SK-N-SH treated with all-trans-retinoic acid at 6 μM for 48 hours (cell line): ENCODE data around the gene CFAP68.

Experiments
- ATAC-seq: fragments of 200-7000 bp; cut with Tn5 transposase; 3 replicates; pipeline ENCODE4 v1.9.1; 2020; ENCODE audit warnings: mild to moderate bottlenecking, moderate library complexity
- ARNTL ChIP-seq: fragments of 450-650 bp; formaldehyde crosslinking; IDR thresholded peaks from 2 replicates; pipeline ENCODE4 v1.5.0; 2020; ENCODE audit warnings: low read depth, mild to moderate bottlenecking, moderate library complexity, borderline replicate concordance
- BACH2 ChIP-seq: fragments of 250-450 bp; sonication (Bioruptor Pico); IDR thresholded peaks from 2 replicates; pipeline ENCODE4 v1.9.0; 2021; ENCODE audit warnings: mild to moderate bottlenecking, borderline replicate concordance
- CREB5 ChIP-seq: fragments of 250-450 bp; sonication (Bioruptor Pico); IDR thresholded peaks from 2 replicates; pipeline ENCODE4 v1.5.1; 2020; ENCODE audit warnings: low read depth, mild to moderate bottlenecking, moderate library complexity
- CSRNP3 ChIP-seq: fragments of 250-450 bp; sonication (Bioruptor Pico); IDR thresholded peaks from 2 replicates; pipeline ENCODE4 v1.5.1; 2021; ENCODE audit warnings: mild to moderate bottlenecking, moderate library complexity
- ESRRG ChIP-seq: fragments of 250-450 bp; sonication (Bioruptor Pico); IDR thresholded peaks from 2 replicates; pipeline ENCODE4 v1.6.1; 2021; ENCODE audit warnings: mild to moderate bottlenecking
- GLIS3 ChIP-seq: fragments of 250-450 bp; sonication (Bioruptor Pico); IDR thresholded peaks from 2 replicates; pipeline ENCODE4 v1.5.0; 2020; ENCODE audit warnings: mild to moderate bottlenecking, moderate library complexity
- ISL1 ChIP-seq: fragments of 250-450 bp; sonication (Bioruptor Pico); IDR thresholded peaks from 2 replicates; pipeline ENCODE4 v2.1.2; 2022; ENCODE audit warnings: mild to moderate bottlenecking, moderate library complexity
- OSR1 ChIP-seq: fragments of 250-450 bp; sonication (Bioruptor Pico); IDR thresholded peaks from 2 replicates; pipeline ENCODE4 v1.8.0; 2022; ENCODE audit warnings: moderate library complexity, mild to moderate bottlenecking, inconsistent platforms
- PATZ1 ChIP-seq: fragments of 250-450 bp; sonication (Bioruptor Pico); IDR thresholded peaks from 2 replicates; pipeline ENCODE4 v1.8.0; 2020; ENCODE audit warnings: mild to moderate bottlenecking, moderate library complexity, borderline replicate concordance
- POU6F1 ChIP-seq: fragments of 250-450 bp; sonication (Bioruptor Pico); IDR thresholded peaks from 2 replicates; pipeline ENCODE4 v1.8.0; 2021; ENCODE audit warnings: low read depth, mild to moderate bottlenecking, moderate library complexity, borderline replicate concordance
- PPARA ChIP-seq: fragments of 250-450 bp; sonication (Bioruptor Pico); IDR thresholded peaks from 2 replicates; pipeline ENCODE4 v1.5.0; 2020; ENCODE audit warnings: mild to moderate bottlenecking, borderline replicate concordance
- RARB ChIP-seq: fragments of 250-450 bp; sonication (Bioruptor Pico); IDR thresholded peaks from 2 replicates; pipeline ENCODE4 v1.8.0; 2021; ENCODE audit warnings: mild to moderate bottlenecking, moderate library complexity
- TCF4 ChIP-seq: fragments of 250-450 bp; sonication (Bioruptor Pico); IDR thresholded peaks from 2 replicates; pipeline ENCODE4 v1.8.0; 2021; ENCODE audit warnings: mild to moderate bottlenecking, moderate library complexity, borderline replicate concordance
- TOX ChIP-seq: fragments of 250-450 bp; sonication (Bioruptor Pico); IDR thresholded peaks from 2 replicates; pipeline ENCODE4 v1.8.0; 2021; ENCODE audit warnings: mild to moderate bottlenecking, moderate library complexity, borderline replicate concordance
- TSHZ2 ChIP-seq: fragments of 250-450 bp; sonication (Bioruptor Pico); IDR thresholded peaks from 2 replicates; pipeline ENCODE4 v1.5.0; 2020; ENCODE audit warnings: mild to moderate bottlenecking, moderate library complexity
- ZC3H10 ChIP-seq: fragments of 250-450 bp; sonication (Bioruptor Pico); IDR thresholded peaks from 2 replicates; pipeline ENCODE4 v1.5.1; 2021; ENCODE audit warnings: mild to moderate bottlenecking, moderate library complexity
- ZFP3 ChIP-seq: fragments of 250-450 bp; sonication (Bioruptor Pico); IDR thresholded peaks from 2 replicates; pipeline ENCODE4 v1.5.0; 2020; ENCODE audit warnings: mild to moderate bottlenecking, moderate library complexity
- ZFP30 ChIP-seq: fragments of 450-650 bp; formaldehyde crosslinking; IDR thresholded peaks from 2 replicates; pipeline ENCODE4 v1.5.0; 2022; ENCODE audit warnings: mild to moderate bottlenecking, moderate library complexity
- ZNF565 ChIP-seq: fragments of 450-650 bp; formaldehyde crosslinking; conservative IDR thresholded peaks from 2 replicates; pipeline ENCODE4 v1.5.0; 2020; ENCODE audit warnings: low read depth, mild to moderate bottlenecking, moderate library complexity

Gene CFAP68

GRCh38 chr11:111846636-111847035, 32.7 kb upstream of the CFAP68 start:
- peak; percentile 83 for ATAC-seq
- TF ChIP-seq ZFP30 (CRISPR knock-in tag): no peak
- TF ChIP-seq, all 23 proteins: peak for 0

GRCh38 chr11:111849631-111850030, 29.7 kb upstream of the CFAP68 start:
- no peak for TF ChIP-seq CREB5
- TF ChIP-seq ZFP30 (CRISPR knock-in tag): no peak
- TF ChIP-seq GLIS3 (CRISPR knock-in tag): no peak
- TF ChIP-seq PPARA (CRISPR knock-in tag): no peak
- no peak for TF ChIP-seq CSRNP3 (CRISPR knock-in tag)
- TF ChIP-seq ZFP3: no peak
- ATAC-seq: no peak

GRCh38 chr11:111851067-111851466, 28.3 kb upstream of the CFAP68 start:
- TF ChIP-seq TCF4 (CRISPR knock-in tag) (no peak), ESRRG (no peak), PPARA (CRISPR knock-in tag) (no peak), PATZ1 (CRISPR knock-in tag) (no peak), ZC3H10 (CRISPR knock-in tag) (no peak), CREB5 (no peak), CSRNP3 (CRISPR knock-in tag) (no peak), GLIS3 (CRISPR knock-in tag) (no peak), ZFP30 (CRISPR knock-in tag) (no peak), TOX (CRISPR knock-in tag) (no peak)
- no peak for ATAC-seq

- TF ChIP-seq RARB (CRISPR knock-in tag) (no peak), GLIS3 (CRISPR knock-in tag) (no peak), ESRRG (no peak), ZC3H10 (CRISPR knock-in tag) (no peak)
- ATAC-seq: peak; percentile 65
Observed at GRCh38 chr11:111851636-111852035, 27.7 kb upstream of the CFAP68 start.

- ATAC-seq: no peak
- TF ChIP-seq TSHZ2 (no peak), ESRRG (no peak), PATZ1 (CRISPR knock-in tag) (no peak), ISL1 (CRISPR knock-in tag) (no peak), ARNTL (CRISPR knock-in tag) (no peak), ZNF565 (CRISPR knock-in tag) (no peak), OSR1 (no peak), ZFP3 (no peak), POU6F1 (CRISPR knock-in tag) (no peak), ZFP30 (CRISPR knock-in tag) (no peak), BACH2 (CRISPR knock-in tag) (no peak), TCF4 (CRISPR knock-in tag) (no peak), PPARA (CRISPR knock-in tag) (no peak), ZC3H10 (CRISPR knock-in tag) (no peak), RARB (CRISPR knock-in tag) (no peak)
Observed at GRCh38 chr11:111852103-111852502, 27.2 kb upstream of the CFAP68 start.
